Esophagus (tissue), 2 donors: ENCODE data around the gene ATRX. TPM values are rescaled to one million over a fixed set of nuclear protein-coding genes. Genes with fewer than 3 reads are reported as not detected.
"Not testable (repeated sequence)": the region's sequence is repeated elsewhere in the genome, so short reads cannot be mapped to it uniquely, and the experiment has no call there.

Experiments used
- H3K27ac ChIP-seq, 2 donors: one replicate each; pipeline ENCODE4 v1.5.1; 2013; ENCODE audit warnings: low read depth in 2 of 2, mild to moderate bottlenecking in 2 of 2, inconsistent platforms in 1 of 2, low read length in 1 of 2, moderate library complexity in 1 of 2
- H3K27me3 ChIP-seq, 2 donors: one replicate each; pipeline ENCODE4 v1.6.1; 2013; ENCODE audit warnings: low read length in 2 of 2, control low read depth in 1 of 2, mild to moderate bottlenecking in 1 of 2; ENCODE audit not compliant: insufficient read depth in 2 of 2, control insufficient read depth in 1 of 2
- H3K36me3 ChIP-seq, 2 donors: one replicate each; pipeline ENCODE4 v1.6.1; 2013; ENCODE audit warnings: low read length in 1 of 2; ENCODE audit not compliant: control insufficient read depth in 2 of 2, insufficient read depth in 2 of 2
- H3K4me1 ChIP-seq, 2 donors: one replicate each; pipeline ENCODE4 v1.6.1; 2013; ENCODE audit warnings: low read length in 1 of 2; ENCODE audit not compliant: control insufficient read depth in 2 of 2, insufficient read depth in 2 of 2
- H3K4me3 ChIP-seq, 2 donors: one replicate each; pipeline ENCODE4 v1.5.1; 2013; ENCODE audit warnings: low read length in 2 of 2, mild to moderate bottlenecking in 2 of 2, low read depth in 1 of 2, moderate library complexity in 1 of 2
- H3K9me3 ChIP-seq, 2 donors: one replicate each; pipeline ENCODE4 v1.6.1; 2013; ENCODE audit warnings: mild to moderate bottlenecking in 2 of 2, low read depth in 1 of 2, low read length in 1 of 2, moderate library complexity in 1 of 2; ENCODE audit not compliant: control insufficient read depth in 2 of 2, insufficient read depth in 1 of 2
- WGBS, 2 donors: extraction: QIAGEN DNeasy Blood & Tissue Kit; methylation state at CpG; one replicate each; pipeline ENCODE4 v1.1.7; 2013; 5-methylcytosine and 5-hydroxymethylcytosine counted together
- polyA plus RNA-seq, 2 donors: library from polyadenylated mRNA; stranded (reverse); fragments of 200-250 nt; gene quantifications; one replicate each; pipeline ENCODE4 v1.2.3, GENCODE V29; 2013
- donor health status: healthy with polysubstance abuse.
- donor health status: Bipolar disorder and iron deficiency.

ATRX gene
- polyA plus RNA-seq, 2 donors = 7.4 to 12.3 TPM

GRCh38 chrX:77743720-77744119 is 42.3 kb downstream of the ATRX start:
- H3K27ac ChIP-seq = no peak overlapping the region

GRCh38 chrX:77742788-77743476 is 43.1 kb downstream of the ATRX start:
- Histone ChIP-seq H3K4me3 (no peak overlapping the region), H3K9me3 (no peaks in the 10 kb centered on the region), H3K36me3 (no peaks in the 10 kb centered on the region), H3K27ac (no peak overlapping the region), H3K4me1 (peaks cover 0 to 10% of the 10 kb centered on the region in 2 donors), H3K27me3 (no peaks in the 10 kb centered on the region)
- 35 to 49% methylated on average over 7 of the region's 7 CpGs for WGBS, 2 donors

More at GRCh38 chrX:77743720-77744119, 42.3 kb downstream of the ATRX start:
- H3K4me1 ChIP-seq = peaks cover 0 to 10% of the 10 kb centered on the region in 2 donors
- 54 to 72% methylated on average over 2 of the region's 2 CpGs for WGBS, 2 donors
- H3K4me3 ChIP-seq = no peak overlapping the region
- H3K27me3 ChIP-seq = no peaks in the 10 kb centered on the region
- H3K9me3 ChIP-seq = no peaks in the 10 kb centered on the region
- no peaks in the 10 kb centered on the region for H3K36me3 ChIP-seq

DNA sequence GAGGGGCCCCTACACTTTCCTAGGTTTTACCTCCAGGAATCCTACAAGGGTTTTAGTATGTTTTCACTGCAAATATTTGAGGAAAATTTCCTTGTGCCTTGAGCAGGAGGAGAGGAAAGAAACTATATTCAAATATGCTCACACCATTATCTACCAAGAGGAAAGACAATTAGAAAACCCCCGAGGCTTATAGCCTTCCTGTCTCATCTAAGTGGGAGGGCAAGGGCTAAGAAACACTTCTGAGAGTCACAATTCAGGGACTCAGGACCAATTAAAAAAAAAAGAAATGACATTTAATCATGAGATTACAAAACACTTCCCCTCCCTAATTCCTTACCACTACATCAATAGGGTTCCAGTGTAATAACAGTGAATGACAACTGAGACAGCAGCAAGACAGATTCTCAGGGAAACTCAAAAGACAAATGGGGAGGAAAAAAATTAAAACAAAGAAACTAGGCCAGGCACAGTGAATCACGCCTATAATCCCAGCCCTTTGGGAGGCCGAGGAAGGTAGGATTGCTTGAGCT is 45.6 kb downstream of the ATRX start:
- Histone ChIP-seq H3K27ac (no peak overlapping the region), H3K4me1 (peaks cover 0 to 10% of the 10 kb centered on the region in 2 donors), H3K9me3 (no peaks in the 10 kb centered on the region), H3K36me3 (no peaks in the 10 kb centered on the region), H3K4me3 (no peak overlapping the region), H3K27me3 (no peaks in the 10 kb centered on the region)
- WGBS, 2 donors = 35 to 43% methylated on average over 3 of the region's 3 CpGs

DNA sequence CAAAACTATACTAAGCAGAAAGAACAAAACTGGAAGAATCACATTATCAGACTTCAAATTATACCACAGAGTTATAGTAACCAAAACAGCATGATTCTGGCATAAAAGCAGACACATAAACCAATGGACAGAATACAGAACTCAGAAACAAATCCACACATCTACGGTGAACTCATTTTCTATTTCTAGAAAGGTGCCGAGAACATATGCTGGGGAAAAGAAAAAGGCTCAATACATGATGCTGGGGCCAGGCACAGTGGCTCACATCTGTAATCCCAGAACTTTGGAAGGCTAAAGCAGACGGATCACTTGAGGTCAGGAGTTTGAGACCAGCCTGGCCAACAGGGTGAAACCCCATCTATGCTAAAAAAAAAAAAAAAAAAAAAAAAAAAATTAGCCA is 52.7 kb downstream of the ATRX start:
- no peak overlapping the region for H3K27ac ChIP-seq
- 94% methylated on average over 3 of the region's 3 CpGs for WGBS, 2 donors
- no peaks in the 10 kb centered on the region for H3K36me3 ChIP-seq
- no peaks in the 10 kb centered on the region for H3K27me3 ChIP-seq
- H3K4me3 ChIP-seq = no peak overlapping the region
- no peaks in the 10 kb centered on the region for H3K9me3 ChIP-seq
- H3K4me1 ChIP-seq = peaks cover 0 to 4% of the 10 kb centered on the region in 2 donors

GRCh38 chrX:77731821-77732419 is 54.1 kb downstream of the ATRX start:
- Histone ChIP-seq H3K27me3 (no peaks in the 10 kb centered on the region), H3K4me3 (no peak overlapping the region), H3K9me3 (no peaks in the 10 kb centered on the region), H3K36me3 (no peaks in the 10 kb centered on the region), H3K27ac (no peak overlapping the region), H3K4me1 (peaks cover 0 to 4% of the 10 kb centered on the region in 2 donors)
- 77 to 86% methylated on average over 7 of the region's 7 CpGs for WGBS, 2 donors

GRCh38 chrX:77726095-77726494 is 59.9 kb downstream of the ATRX start:
- not testable (repeated sequence) for H3K27ac ChIP-seq, H3K27me3 ChIP-seq, H3K9me3 ChIP-seq, H3K4me1 ChIP-seq, H3K36me3 ChIP-seq, H3K4me3 ChIP-seq
- 93 to 100% methylated on average over 3 of the region's 3 CpGs for WGBS, 2 donors

DNA sequence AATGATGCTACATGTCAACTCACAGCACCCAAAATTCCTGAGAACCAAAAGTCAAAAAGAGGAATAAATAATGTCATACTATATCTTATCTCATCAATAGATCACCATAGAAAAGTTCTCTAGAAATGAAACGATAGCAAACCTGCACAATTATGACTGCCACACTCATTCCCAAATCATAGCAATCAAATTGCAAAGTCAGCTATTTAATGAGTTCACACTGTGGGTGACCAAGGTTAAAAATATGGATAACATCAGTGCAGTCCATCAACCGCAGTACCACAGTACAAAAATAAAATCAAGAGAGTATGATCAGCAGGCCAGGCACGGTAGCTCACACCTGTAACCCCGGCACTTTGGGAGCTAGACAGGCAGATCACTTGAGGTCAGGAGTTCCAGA is 62.3 kb downstream of the ATRX start:
- no peak overlapping the region for H3K4me3 ChIP-seq
- H3K27me3 ChIP-seq = no peaks in the 10 kb centered on the region
- H3K4me1 ChIP-seq = no peaks in the 10 kb centered on the region
- no peaks in the 10 kb centered on the region for H3K36me3 ChIP-seq
- H3K27ac ChIP-seq = no peak overlapping the region
- H3K9me3 ChIP-seq = no peaks in the 10 kb centered on the region
- WGBS, 2 donors = 91% methylated on average over 4 of the region's 4 CpGs

GRCh38 chrX:77719388-77719787 is 66.6 kb downstream of the ATRX start:
- Histone ChIP-seq H3K4me1 (no peaks in the 10 kb centered on the region), H3K36me3 (no peaks in the 10 kb centered on the region), H3K27ac (no peak overlapping the region), H3K9me3 (no peaks in the 10 kb centered on the region), H3K27me3 (no peaks in the 10 kb centered on the region), H3K4me3 (no peak overlapping the region)
- WGBS, 2 donors = 84 to 89% methylated on average over 4 of the region's 4 CpGs

DNA sequence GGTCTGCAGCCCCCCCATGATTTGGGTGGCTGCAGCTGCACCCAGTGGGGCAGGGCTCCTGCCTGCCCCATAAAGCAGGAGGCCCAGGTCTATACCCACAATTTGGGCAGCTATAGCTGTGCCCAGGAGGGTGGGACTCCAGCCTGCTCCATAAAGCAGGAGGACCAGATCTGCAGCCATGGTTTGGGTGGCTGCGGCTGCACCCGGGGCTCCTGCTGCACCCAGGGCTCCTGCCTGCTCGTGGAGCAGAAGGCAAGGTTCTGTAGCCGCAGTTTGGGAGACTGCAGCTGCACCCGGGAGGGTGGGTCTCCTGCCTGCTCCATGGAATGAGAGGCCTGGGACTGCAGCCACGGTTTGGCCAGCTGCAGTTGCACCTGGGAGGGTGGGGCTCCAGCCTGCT is 81.1 kb downstream of the ATRX start:
- H3K36me3 ChIP-seq = peaks cover 0 to 4% of the 10 kb centered on the region in 2 donors
- no peak overlapping the region for H3K4me3 ChIP-seq
- H3K27ac ChIP-seq = no peak overlapping the region
- H3K27me3 ChIP-seq = no peaks in the 10 kb centered on the region
- no peaks in the 10 kb centered on the region for H3K9me3 ChIP-seq
- 93 to 96% methylated on average over 6 of the region's 6 CpGs for WGBS, 2 donors
- H3K4me1 ChIP-seq = no peaks in the 10 kb centered on the region

- Histone ChIP-seq H3K27ac (no peak overlapping the region), H3K27me3 (no peaks in the 10 kb centered on the region), H3K4me3 (no peak overlapping the region), H3K9me3 (no peaks in the 10 kb centered on the region), H3K4me1 (no peaks in the 10 kb centered on the region), H3K36me3 (no peaks in the 10 kb centered on the region)
- 72 to 91% methylated on average over 3 of the region's 3 CpGs for WGBS, 2 donors
Observed at GRCh38 chrX:77698242-77698641, 87.8 kb downstream of the ATRX start.
